Right atrium auricular region (tissue), 2 donors: ENCODE measurements around the gene MPZL1. TPM values are rescaled to one million over a fixed set of nuclear protein-coding genes. Genes with fewer than 3 reads are reported as not detected.

Source experiments
- DNase-seq: peaks from one replicate; pipeline ENCODE4 v3.0.0-alpha.2; 2019; ENCODE audit warnings: low spot score
- H3K27ac ChIP-seq, 2 donors: fragments of 200-600 bp; sonication (generic); 1 replicate in 1 of 2; 2 replicates in 1 of 2; pipeline ENCODE4 v1.5.1; 2016 to 2019
- H3K27me3 ChIP-seq, 2 donors: fragments of 200-600 bp; sonication (generic); one replicate each; pipeline versions ENCODE4 v1.5.1 to v1.6.0; 2017 to 2019
- H3K36me3 ChIP-seq: fragments of 200-600 bp; sonication (generic); one replicate; pipeline ENCODE4 v1.5.1; 2016
- H3K4me1 ChIP-seq, 2 donors: fragments of 200-600 bp; sonication (generic); one replicate each; pipeline versions ENCODE4 v1.5.1 to v1.6.0; 2017 to 2019
- H3K4me3 ChIP-seq, 2 donors: fragments of 200-600 bp; sonication (generic); 1 replicate in 1 of 2; 2 replicates in 1 of 2; pipeline ENCODE4 v1.5.1; 2017 to 2019; ENCODE audit warnings: mild to moderate bottlenecking in 1 of 2, moderate library complexity in 1 of 2
- H3K9me3 ChIP-seq, 2 donors: fragments of 200-600 bp; sonication (generic); one replicate each; pipeline ENCODE4 v1.5.1; 2019
- CTCF ChIP-seq, 2 donors: fragments of 200-600 bp; sonication (generic); IDR thresholded peaks; one replicate each; pipeline ENCODE4 v1.5.1; 2019; ENCODE audit warnings: antibody characterized with exemption in 2 of 2
- total RNA-seq, 2 donors: library from RNA; depleted of rRNA; stranded (reverse); fragments of >200 nt; gene quantifications; one replicate each; pipeline ENCODE4 v1.1.0, GENCODE V29; 2016

MPZL1 gene
- total RNA-seq, 2 donors from 2014 or later = 22.4 to 52.0 TPM

GRCh38 chr1:167791281-167792187 lies 69.8 kb downstream of the MPZL1 start:
- Histone ChIP-seq H3K4me3 (no peak overlapping the region), H3K36me3 (no peaks in the 10 kb centered on the region), H3K27me3 (no peaks in the 10 kb centered on the region), H3K27ac (peak overlapping the region in 1 of 2 donors; percentile 24), H3K9me3 (no peaks in the 10 kb centered on the region), H3K4me1 (peaks cover 0 to 24% of the 10 kb centered on the region in 2 donors)
- TF ChIP-seq CTCF (IDR thresholded peaks at IDR 0.05) = no peak
- DNase-seq = peak; percentile 75

GRCh38 chr1:167792188-167792565 lies 70.4 kb downstream of the MPZL1 start:
- DNase-seq = no peak
- H3K9me3 ChIP-seq = no peaks in the 10 kb centered on the region
- no peak overlapping the region for H3K4me3 ChIP-seq
- no peak for TF ChIP-seq CTCF (IDR thresholded peaks at IDR 0.05)
- peaks cover 0 to 31% of the 10 kb centered on the region in 2 donors for H3K4me1 ChIP-seq
- no peaks in the 10 kb centered on the region for H3K27me3 ChIP-seq
- H3K36me3 ChIP-seq = no peaks in the 10 kb centered on the region
- peak overlapping the region in 1 of 2 donors; percentile 24 for H3K27ac ChIP-seq

- TF ChIP-seq CTCF (IDR thresholded peaks at IDR 0.05) = no peak
- DNase-seq = no peak
- H3K27ac ChIP-seq = no peak overlapping the region
- no peaks in the 10 kb centered on the region for H3K27me3 ChIP-seq
- peaks cover 0 to 37% of the 10 kb centered on the region in 2 donors for H3K4me1 ChIP-seq
- H3K4me3 ChIP-seq = no peak overlapping the region
- H3K36me3 ChIP-seq = no peaks in the 10 kb centered on the region
- no peaks in the 10 kb centered on the region for H3K9me3 ChIP-seq
These were observed 72.3 kb downstream of the MPZL1 start for GRCh38 chr1:167794043-167794442.

- Histone ChIP-seq H3K4me1 (peaks cover 0 to 37% of the 10 kb centered on the region in 2 donors), H3K9me3 (no peaks in the 10 kb centered on the region), H3K27me3 (no peaks in the 10 kb centered on the region), H3K36me3 (no peaks in the 10 kb centered on the region), H3K27ac (peak overlapping the region; percentile 44 to 64), H3K4me3 (no peak overlapping the region)
- TF ChIP-seq CTCF (IDR thresholded peaks at IDR 0.05) = no peak
- DNase-seq = no peak
These were observed 74.3 kb downstream of the MPZL1 start for GRCh38 chr1:167795810-167796740.

GRCh38 chr1:167797015-167797414 lies 75.2 kb downstream of the MPZL1 start:
- no peaks in the 10 kb centered on the region for H3K27me3 ChIP-seq
- peaks cover 0 to 35% of the 10 kb centered on the region in 2 donors for H3K4me1 ChIP-seq
- TF ChIP-seq CTCF (IDR thresholded peaks at IDR 0.05) = no peak
- H3K4me3 ChIP-seq = no peak overlapping the region
- H3K36me3 ChIP-seq = no peaks in the 10 kb centered on the region
- H3K27ac ChIP-seq = peak overlapping the region; percentile 44 to 64
- peak; percentile 93 for DNase-seq
- H3K9me3 ChIP-seq = no peaks in the 10 kb centered on the region
